Neuronal stem cell (in vitro differentiated cells): Measurements from ENCODE around the gene CCDC127.
A peak's percentile ranks its signal among the peaks of the same experiment; 100 is the strongest.

ENCODE experiments used
- DNase-seq: peaks from one replicate; pipeline ENCODE4 v3.0.0-alpha.2; 2013; ENCODE audit warnings: low spot score
- H2AFZ ChIP-seq: one replicate; pipeline ENCODE4 v1.6.1; 2013; ENCODE audit warnings: mild to moderate bottlenecking, low read length, inconsistent platforms
- H2AK5ac ChIP-seq: 2 replicates; pipeline ENCODE4 v1.6.1; 2013; ENCODE audit warnings: low read depth, mild to moderate bottlenecking, inconsistent platforms, low read length, moderate library complexity, mixed read lengths
- H2BK120ac ChIP-seq: 2 replicates; pipeline ENCODE4 v1.6.1; 2013; ENCODE audit warnings: low read depth, mild to moderate bottlenecking, inconsistent platforms, low read length, moderate library complexity, mixed read lengths
- H2BK12ac ChIP-seq: one replicate; pipeline ENCODE4 v1.6.1; 2013; ENCODE audit warnings: low read length, inconsistent platforms
- H2BK15ac ChIP-seq: 2 replicates; pipeline ENCODE4 v1.6.1; 2013; ENCODE audit warnings: mild to moderate bottlenecking, low read length, inconsistent platforms, mixed read lengths
- H2BK5ac ChIP-seq: one replicate; pipeline ENCODE4 v1.6.1; 2013; ENCODE audit warnings: inconsistent platforms, mild to moderate bottlenecking, low read length, moderate library complexity
- H3K14ac ChIP-seq: one replicate; pipeline ENCODE4 v1.6.1; 2013; ENCODE audit warnings: low read length, inconsistent platforms
- H3K18ac ChIP-seq: 2 replicates; pipeline ENCODE4 v1.6.1; 2013; ENCODE audit warnings: low read length, inconsistent platforms
- H3K23ac ChIP-seq: 2 replicates; pipeline ENCODE4 v1.6.1; 2013; ENCODE audit warnings: low read depth, mild to moderate bottlenecking, mixed read lengths, low read length, inconsistent platforms; ENCODE audit not compliant: poor library complexity
- H3K27ac ChIP-seq: replicated peaks from 3 replicates; pipeline ENCODE4 v1.5.1; 2013; ENCODE audit warnings: low read length, inconsistent platforms
- H3K27me3 ChIP-seq, 3 experiments: 2 replicates each; pipeline ENCODE4 v1.6.1; 2013; ENCODE audit warnings: low read length in 3 of 3, mild to moderate bottlenecking in 2 of 3, inconsistent platforms in 1 of 3, low read depth in 1 of 3, mixed read lengths in 1 of 3, moderate library complexity in 1 of 3; ENCODE audit not compliant: control insufficient read depth in 3 of 3, insufficient read depth in 3 of 3
- H3K36me3 ChIP-seq, 2 donors: replicated peaks in 1 of 2; 2 replicates each; pipeline ENCODE4 v1.6.1; 2013; ENCODE audit warnings: low read length in 2 of 2; ENCODE audit not compliant: control insufficient read depth in 2 of 2, insufficient read depth in 2 of 2
- H3K4ac ChIP-seq: 2 replicates; pipeline ENCODE4 v1.6.1; 2013; ENCODE audit warnings: inconsistent platforms, mild to moderate bottlenecking, low read length, moderate library complexity
- H3K4me1 ChIP-seq, 2 donors: 1 replicate in 1 of 2; 2 replicates in 1 of 2; pipeline ENCODE4 v1.6.1; 2013; ENCODE audit warnings: low read length in 2 of 2, low read depth in 1 of 2; ENCODE audit not compliant: control insufficient read depth in 2 of 2, insufficient read depth in 1 of 2
- H3K4me2 ChIP-seq: one replicate; pipeline ENCODE4 v1.6.1; 2013; ENCODE audit warnings: mild to moderate bottlenecking, low read length, inconsistent platforms; ENCODE audit not compliant: insufficient read depth, poor library complexity, severe bottlenecking
- H3K4me3 ChIP-seq, 2 donors: 2 replicates each; pipeline ENCODE4 v1.5.1; 2013; ENCODE audit warnings: low read length in 2 of 2, mild to moderate bottlenecking in 2 of 2, inconsistent platforms in 1 of 2, moderate library complexity in 1 of 2
- H3K79me1 ChIP-seq: one replicate; pipeline ENCODE4 v1.6.1; 2013; ENCODE audit warnings: low read depth, mild to moderate bottlenecking, inconsistent platforms, low read length, moderate library complexity
- H3K9ac ChIP-seq: one replicate; pipeline ENCODE4 v1.6.1; 2013; ENCODE audit warnings: mild to moderate bottlenecking, low read depth, low read length, inconsistent platforms; ENCODE audit not compliant: poor library complexity
- H3K9me3 ChIP-seq, 2 donors: replicated peaks in 1 of 2; 2 replicates each; pipeline versions ENCODE3 to v1.6.1; 2013; ENCODE audit warnings: low read length in 2 of 2, mild to moderate bottlenecking in 2 of 2, inconsistent platforms in 1 of 2, low read depth in 1 of 2, mixed read lengths in 1 of 2, moderate library complexity in 1 of 2; ENCODE audit not compliant: control insufficient read depth in 2 of 2, insufficient read depth in 1 of 2
- H4K8ac ChIP-seq: one replicate; pipeline ENCODE4 v1.6.1; 2013; ENCODE audit warnings: low read depth, mild to moderate bottlenecking, inconsistent platforms, low read length, moderate library complexity
- H4K91ac ChIP-seq: one replicate; pipeline ENCODE4 v1.6.1; 2013; ENCODE audit warnings: low read length, low read depth, mild to moderate bottlenecking, inconsistent platforms; ENCODE audit not compliant: poor library complexity
- WGBS, 2 donors: extraction: QIAGEN DNeasy Blood & Tissue Kit; methylation state at CpG; one replicate each; pipeline ENCODE4 v1.1.7; 2013; ENCODE audit warnings: missing lambda C conversion rate in 2 of 2, mixed read lengths in 1 of 2; ENCODE audit not compliant: insufficient read length in 2 of 2, insufficient replicate concordance in 1 of 2; ENCODE audit errors: extremely low coverage in 2 of 2; 5-methylcytosine and 5-hydroxymethylcytosine counted together

Gene CCDC127

GRCh38 chr5:186091-187041 lies 31.6 kb downstream of the CCDC127 start:
- Histone ChIP-seq H2AFZ (no peak overlapping the region), H2BK5ac (no peak overlapping the region), H2BK12ac (no peak overlapping the region), H4K91ac (no peak overlapping the region), H3K4me3 (no peak overlapping the region), H3K4me2 (no peak overlapping the region), H4K8ac (no peak overlapping the region), H3K9ac (no peak overlapping the region), H3K14ac (no peak overlapping the region), H3K36me3 (peaks cover 5 to 20% of the 10 kb centered on the region in 2 donors), H3K23ac (peak overlapping the region; percentile 96), H3K4me1 (peaks cover 9 to 18% of the 10 kb centered on the region in 2 donors), H3K4ac (no peak overlapping the region), H3K27ac (no peak overlapping the region), H2BK120ac (no peak overlapping the region), H3K79me1 (no peaks in the 10 kb centered on the region), H2AK5ac (peak overlapping the region; percentile 87), H3K18ac (peak overlapping the region; percentile 46), H3K9me3 (no peaks in the 10 kb centered on the region), H3K27me3 (no peaks in the 10 kb centered on the region), H2BK15ac (no peak overlapping the region)
- DNase-seq: no peak
- WGBS, 2 donors: no CpG with 5 or more reads among the region's 28 CpGs

DNA sequence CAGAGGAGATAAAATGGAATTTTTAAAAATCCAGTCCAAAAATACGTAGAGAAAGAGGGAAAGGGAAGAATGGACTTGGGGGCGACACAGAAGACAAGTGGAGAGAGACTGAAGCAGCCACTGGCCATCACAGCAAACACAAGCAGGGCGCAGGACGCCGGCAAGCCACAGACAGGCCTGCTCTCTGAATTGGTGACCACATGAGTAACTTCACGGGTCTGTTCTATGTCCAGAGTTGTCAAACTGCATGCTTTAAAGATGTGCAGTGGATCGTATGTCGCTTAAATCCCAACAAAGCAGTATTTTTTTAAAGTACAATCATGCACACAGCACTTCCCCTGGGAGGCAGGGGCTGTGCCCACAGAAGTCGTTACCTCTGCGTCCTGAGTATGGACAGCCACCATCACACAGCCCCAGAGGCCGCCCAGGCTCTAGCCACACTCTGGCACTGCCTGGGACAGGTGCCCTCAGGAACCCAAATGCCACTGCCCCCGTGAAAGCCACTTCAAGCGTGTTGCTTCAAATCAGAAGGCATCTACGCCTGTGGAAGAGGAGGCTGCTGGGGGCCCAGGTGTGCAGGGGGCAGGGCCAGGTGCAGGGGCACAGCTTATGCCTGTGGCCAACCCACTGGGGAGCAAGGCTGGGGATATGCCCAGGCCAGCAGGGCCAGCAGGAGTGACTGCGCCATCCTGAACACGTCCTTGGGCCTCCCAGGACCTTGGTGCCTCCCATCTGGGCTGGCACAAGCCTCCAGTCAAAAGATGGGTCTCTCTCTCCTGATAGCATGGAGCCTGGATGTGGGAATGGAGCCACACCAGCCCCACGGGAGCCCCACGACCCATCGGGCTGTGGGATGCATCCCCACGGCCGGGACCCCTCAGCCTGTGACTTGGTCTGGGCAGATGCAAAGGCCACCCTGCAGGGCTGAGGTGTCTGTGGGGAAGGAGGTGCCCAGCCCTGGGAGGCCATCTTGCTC lies 32.6 kb downstream of the CCDC127 start:
- no peak overlapping the region for H3K4ac ChIP-seq
- H3K4me2 ChIP-seq: no peak overlapping the region
- no CpG with 5 or more reads among the region's 21 CpGs for WGBS, 2 donors
- H4K91ac ChIP-seq: no peak overlapping the region
- H3K27ac ChIP-seq: no peak overlapping the region
- no peak overlapping the region for H2AK5ac ChIP-seq
- no peak overlapping the region for H4K8ac ChIP-seq
- H3K14ac ChIP-seq: no peak overlapping the region
- H3K23ac ChIP-seq: no peak overlapping the region
- H3K9ac ChIP-seq: no peak overlapping the region
- no peak overlapping the region for H2BK5ac ChIP-seq
- no peak overlapping the region for H3K4me3 ChIP-seq
- no peaks in the 10 kb centered on the region for H3K79me1 ChIP-seq
- no peak overlapping the region for H2BK15ac ChIP-seq
- H3K18ac ChIP-seq: no peak overlapping the region
- DNase-seq: no peak
- H3K9me3 ChIP-seq: no peaks in the 10 kb centered on the region
- no peak overlapping the region for H2AFZ ChIP-seq
- peaks cover 12 to 14% of the 10 kb centered on the region in 2 donors for H3K4me1 ChIP-seq
- H2BK120ac ChIP-seq: no peak overlapping the region
- H3K36me3 ChIP-seq: peaks cover 5 to 23% of the 10 kb centered on the region in 2 donors
- H3K27me3 ChIP-seq: no peaks in the 10 kb centered on the region
- no peak overlapping the region for H2BK12ac ChIP-seq

GRCh38 chr5:184471-184870 lies 33.5 kb downstream of the CCDC127 start:
- no peak overlapping the region for H2BK120ac ChIP-seq
- H3K23ac ChIP-seq: no peak overlapping the region
- H3K4me2 ChIP-seq: no peak overlapping the region
- no peak overlapping the region for H2BK15ac ChIP-seq
- H3K27ac ChIP-seq: no peak overlapping the region
- no peak overlapping the region for H2BK12ac ChIP-seq
- no peak overlapping the region for H3K18ac ChIP-seq
- H3K9me3 ChIP-seq: no peaks in the 10 kb centered on the region
- no peak overlapping the region for H2AK5ac ChIP-seq
- H3K27me3 ChIP-seq: no peaks in the 10 kb centered on the region
- H3K9ac ChIP-seq: no peak overlapping the region
- whole genome bisulfite sequencing, 2 donors: no CpG with 5 or more reads among the region's 7 CpGs
- no peak overlapping the region for H4K91ac ChIP-seq
- no peaks in the 10 kb centered on the region for H3K79me1 ChIP-seq
- no peak overlapping the region for H2AFZ ChIP-seq
- no peak overlapping the region for H2BK5ac ChIP-seq
- no peak for DNase-seq
- H3K4me3 ChIP-seq: no peak overlapping the region
- peaks cover 5 to 25% of the 10 kb centered on the region in 2 donors for H3K36me3 ChIP-seq
- H3K4ac ChIP-seq: no peak overlapping the region
- H4K8ac ChIP-seq: no peak overlapping the region
- H3K14ac ChIP-seq: no peak overlapping the region
- peaks cover 13 to 14% of the 10 kb centered on the region in 2 donors for H3K4me1 ChIP-seq
